SIG-M5 (cell line): ENCODE results near the gene ACLY.
"Not testable (repeated sequence)": the region's sequence is repeated elsewhere in the genome, so short reads cannot be mapped to it uniquely, and the experiment has no call there.

ENCODE experiments used
- DNase-seq: peaks from one replicate; lab custom pipeline; 2025; lab: John Stamatoyannopoulos, UW

The ACLY gene

DNA sequence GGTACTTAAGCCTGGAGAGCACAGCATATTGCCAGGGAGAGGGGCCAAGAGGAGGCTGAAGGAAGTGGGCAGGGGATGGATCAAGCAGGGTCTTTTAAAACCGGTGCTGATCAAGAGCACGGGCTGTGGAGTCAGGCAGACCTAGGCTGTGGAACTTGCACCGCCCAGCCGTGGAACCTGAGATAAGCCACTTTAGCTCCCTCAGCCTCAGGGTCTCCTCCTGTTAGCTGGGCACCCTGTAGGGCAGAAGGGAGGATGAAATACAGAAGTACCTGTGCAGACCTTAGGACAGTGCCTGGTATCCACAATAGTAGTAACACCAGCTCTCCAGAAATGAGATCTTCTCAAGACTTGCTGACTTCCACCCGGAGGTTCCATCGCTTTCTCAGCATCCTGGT, 20.9 kb upstream of the ACLY start:
- no peak for DNase-seq

DNA sequence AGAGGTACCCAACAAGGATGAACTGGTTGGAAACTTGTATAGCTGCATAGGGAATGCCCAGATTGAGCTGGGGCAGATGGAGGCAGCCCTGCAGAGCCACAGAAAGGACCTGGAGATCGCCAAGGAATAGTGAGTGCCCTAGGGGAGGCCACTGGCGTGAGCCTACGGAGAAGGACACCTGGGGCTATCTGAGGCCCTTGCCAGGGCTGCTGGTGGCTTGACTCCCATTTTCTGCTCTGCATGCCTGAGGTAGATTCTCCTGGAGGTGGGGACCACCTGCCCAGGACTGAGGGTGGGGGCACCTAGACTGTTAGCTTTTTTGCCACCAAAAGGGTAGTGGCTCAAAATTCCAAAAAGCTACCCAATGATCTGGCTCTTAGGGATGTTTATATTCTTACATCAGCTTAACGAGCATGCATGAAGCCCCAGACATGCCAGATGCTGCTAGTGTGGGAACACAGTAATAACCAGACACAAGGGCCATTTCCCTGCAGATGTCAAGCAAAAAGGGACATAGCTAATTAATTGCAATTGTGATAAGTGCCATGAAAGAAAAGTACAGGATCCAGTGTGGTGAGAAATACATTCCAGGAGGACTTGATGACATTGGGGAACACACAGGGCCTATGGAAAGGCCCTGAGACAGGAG, 20.4 kb upstream of the ACLY start:
- DNase-seq = no peak

DNA sequence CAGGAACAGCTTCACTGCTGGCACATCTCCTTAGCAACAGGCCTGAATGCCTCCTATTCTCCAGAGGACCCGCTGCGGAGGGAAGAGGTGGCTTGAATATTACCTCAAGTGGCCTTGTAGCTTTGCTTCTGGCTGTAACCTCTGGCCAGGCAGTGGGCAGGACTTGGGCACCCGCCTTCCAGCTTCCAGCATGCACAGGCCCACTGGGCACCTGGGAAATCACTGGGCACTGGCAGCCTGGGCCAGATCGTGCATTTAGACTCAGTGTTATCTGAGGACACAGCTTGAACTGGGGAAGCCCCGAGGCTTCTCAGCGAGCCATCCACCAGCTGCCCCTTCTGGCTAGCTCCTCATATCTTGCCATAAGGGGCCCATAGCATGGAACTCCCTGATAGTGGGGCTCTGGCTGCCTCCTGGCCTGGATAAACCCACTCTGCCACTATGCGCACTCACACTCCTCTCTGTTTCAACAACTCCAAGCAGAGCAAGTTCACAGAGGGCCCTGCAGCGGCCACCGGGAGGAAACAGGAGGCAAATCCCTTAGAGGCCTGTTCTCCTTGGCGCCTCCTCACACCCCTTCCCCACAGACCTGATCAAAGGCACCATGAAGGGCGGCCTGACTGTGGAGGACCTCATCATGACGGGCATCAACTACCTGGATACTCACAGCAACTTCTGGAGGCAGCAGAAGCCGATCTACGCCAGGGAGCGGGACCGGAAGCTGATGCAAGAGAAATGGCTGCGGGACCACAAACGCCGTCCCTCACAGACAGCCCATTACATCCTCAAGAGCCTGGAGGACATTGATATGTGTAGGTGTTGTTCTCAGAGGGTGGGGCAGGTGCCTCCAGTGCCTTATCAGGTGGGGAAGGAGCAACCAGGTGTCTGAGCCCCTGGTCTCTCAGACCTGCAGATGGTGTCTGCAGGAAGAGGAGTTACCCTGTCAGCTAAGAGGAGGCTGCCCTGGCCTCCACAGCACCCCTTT, 19.5 kb upstream of the ACLY start:
- DNase-seq = no peak

DNA sequence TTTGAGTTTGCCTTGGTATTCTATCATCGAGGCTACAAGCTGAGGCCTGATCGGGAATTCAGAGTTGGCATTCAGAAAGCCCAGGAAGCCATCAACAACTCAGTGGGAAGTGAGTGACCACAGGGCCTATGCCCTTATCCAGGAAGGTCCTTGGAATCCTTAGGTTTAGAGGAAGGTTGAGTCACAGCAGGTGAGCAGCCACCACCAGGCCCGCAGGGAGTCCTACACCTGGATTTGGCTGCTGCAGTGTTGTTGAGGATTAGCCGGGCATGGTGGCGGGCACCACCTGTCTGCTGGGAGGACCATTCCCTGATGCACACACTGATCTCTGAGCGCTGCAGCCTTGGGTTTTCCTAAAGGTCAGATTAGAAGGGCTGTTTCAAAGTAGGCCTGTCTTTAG, 16.9 kb upstream of the ACLY start:
- no peak for DNase-seq

DNA sequence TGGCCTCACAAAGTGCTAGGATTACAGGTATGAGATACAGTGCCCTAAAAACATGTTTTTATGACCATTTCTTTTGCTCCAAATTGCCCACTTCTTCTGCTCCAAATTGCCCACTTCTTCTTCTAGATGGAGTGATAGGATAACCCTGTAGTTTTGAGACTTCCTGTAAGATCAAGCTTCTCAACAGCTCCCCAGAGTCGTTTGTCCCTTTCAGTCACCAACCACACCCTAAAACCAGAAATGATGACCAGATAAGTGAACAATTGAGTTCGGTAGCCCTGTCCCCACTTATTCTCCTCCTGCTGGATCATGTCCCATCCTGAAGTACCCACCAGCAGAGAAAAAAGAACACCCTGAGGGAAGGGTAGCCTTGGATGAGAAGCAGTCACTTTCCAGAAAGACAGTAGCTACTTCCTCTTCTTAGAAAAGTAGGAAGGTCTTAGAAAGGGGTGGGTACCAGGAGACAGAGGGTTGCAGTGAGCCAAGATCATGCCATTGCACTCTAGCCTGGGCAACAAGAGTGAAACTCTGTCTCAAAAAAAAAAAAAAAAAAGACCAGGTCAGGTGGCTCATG, 14.2 kb upstream of the ACLY start:
- DNase-seq = peak; percentile 15

DNA sequence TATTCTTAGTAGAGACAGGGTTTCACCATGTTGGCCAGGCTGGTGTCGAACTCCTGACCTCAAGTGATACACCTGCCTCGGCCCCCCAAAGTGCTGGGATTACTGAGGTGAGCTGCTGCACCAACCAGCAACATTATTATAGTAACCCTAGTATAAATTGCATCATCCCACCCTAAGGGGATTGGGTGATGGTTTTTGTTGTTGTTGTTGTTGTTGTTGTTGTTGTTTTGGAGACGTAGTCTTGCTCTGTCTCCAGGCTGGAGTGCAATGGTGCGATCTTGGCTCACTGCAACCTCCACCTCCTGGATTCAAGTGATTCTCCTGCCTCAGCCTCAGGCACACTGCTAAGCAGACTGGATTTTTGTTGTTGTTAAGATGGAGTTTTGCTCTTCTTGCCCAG, 13.0 kb upstream of the ACLY start:
- DNase-seq = not testable (repeated sequence)

DNA sequence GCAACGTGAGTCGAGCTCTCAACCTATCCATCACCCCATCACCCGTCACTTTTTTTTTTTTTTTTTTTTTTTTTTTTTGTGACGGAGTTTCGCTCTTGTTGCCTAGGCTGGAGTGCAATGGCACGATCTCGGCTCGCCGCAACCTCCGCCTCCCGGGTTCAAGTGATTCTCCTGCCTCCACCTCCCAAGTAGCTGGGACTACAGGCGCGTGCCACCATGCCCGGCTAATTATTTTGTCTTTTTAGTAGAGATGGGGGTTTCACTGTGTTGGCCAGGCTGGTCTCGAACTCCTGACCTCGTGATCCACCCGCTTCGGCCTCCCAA, 12.0 kb upstream of the ACLY start:
- DNase-seq = not testable (repeated sequence)

DNA sequence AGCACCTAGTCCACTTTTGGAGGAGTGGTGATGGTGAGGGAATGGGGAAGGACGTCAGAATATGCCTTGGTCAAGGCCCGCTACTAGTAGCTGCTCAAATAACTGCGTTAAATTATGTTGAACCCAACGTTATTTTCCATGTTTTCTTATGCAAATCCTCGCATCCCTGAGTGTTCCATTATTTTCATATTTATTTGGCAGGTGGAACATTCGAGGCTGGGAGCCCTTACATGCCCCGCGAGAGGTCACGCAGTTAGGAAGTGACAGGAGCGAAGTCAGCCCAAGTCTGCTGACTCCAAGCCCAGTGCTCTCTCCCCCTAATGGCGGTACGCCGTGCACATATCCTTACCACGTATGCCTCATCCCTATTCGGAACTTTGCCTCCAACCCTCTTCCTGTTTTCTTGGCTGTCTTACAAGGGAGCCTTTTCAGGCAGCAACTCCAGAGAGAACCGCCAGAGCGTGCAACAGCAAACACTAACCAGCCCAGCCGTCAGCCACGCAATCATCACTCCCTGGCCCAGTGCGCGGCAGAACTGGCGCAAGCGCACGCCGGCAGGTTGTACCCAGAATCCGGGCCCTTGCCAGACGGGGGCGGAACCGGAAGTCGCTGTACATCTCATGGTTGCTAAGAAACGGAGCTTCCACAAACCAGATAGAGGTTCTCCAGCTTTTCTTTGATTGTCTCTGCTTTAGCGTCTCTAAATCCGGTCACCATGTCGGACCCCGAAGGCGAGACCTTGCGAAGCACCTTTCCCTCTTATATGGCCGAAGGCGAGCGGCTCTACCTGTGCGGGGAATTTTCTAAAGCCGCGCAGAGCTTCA, 11.5 kb upstream of the ACLY start, which contains the start of gene ODAD4:
Gene ODAD4, plus strand, starts transcription at position 609 of the 824 bp plus-strand sequence. Its CDS starts 107 bp downstream, at position 716.
- peak; percentile 98 for DNase-seq

DNA sequence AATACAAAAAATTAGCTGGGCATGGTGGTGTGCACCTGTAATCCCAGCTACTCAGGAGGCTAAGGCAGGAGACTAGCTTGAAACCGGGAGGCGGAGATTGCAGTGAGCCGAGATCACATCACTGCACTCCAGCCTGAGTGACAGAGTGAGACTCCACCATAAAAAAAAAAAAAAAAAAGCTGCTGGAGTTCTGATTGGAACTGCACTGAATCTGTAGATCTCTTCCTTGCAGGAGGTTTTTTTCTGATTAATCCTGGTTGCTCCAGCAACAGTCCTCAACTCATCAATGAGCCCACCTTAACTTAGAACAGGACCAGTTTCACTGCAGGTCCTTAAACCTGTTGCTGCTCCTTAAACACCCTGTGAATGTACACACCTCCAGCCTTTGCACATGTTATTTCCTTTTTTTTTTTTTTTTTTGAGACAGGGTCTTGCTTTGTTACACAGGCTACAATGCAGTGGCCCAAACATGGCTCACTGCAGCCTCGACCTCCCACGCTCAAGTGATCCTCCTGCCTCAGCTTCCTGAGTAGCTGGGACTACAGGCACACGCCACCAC, 10.0 kb upstream of the ACLY start:
- DNase-seq = no peak

DNA sequence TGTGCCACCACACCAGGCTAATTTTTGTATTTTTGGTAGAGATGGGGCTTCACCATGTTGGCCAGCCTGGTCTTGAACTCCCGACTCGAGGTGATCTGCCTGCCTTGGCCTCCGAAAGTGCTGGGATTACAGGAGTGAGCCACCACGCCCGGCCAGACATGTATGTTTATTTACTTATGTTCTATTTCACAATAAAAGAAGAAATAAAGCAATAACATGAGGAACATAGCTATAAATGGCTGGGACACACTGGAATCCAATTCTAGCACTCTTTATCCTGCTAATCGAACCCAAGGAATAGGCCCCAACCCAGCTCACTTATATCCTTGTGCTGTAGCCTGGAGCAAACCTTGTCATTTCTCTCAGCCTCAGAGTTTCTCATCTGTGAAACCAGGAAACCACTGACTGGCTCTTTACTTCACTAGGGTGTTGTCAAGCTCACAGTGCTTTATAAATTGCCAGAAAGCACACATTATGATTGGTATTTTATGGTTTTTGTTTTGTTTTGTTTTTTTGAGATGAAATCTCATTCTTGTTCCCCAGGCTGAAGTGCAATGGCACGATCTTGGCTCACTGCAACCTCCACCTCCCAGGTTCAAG, 7.3 kb upstream of the ACLY start:
- no peak for DNase-seq

DNA sequence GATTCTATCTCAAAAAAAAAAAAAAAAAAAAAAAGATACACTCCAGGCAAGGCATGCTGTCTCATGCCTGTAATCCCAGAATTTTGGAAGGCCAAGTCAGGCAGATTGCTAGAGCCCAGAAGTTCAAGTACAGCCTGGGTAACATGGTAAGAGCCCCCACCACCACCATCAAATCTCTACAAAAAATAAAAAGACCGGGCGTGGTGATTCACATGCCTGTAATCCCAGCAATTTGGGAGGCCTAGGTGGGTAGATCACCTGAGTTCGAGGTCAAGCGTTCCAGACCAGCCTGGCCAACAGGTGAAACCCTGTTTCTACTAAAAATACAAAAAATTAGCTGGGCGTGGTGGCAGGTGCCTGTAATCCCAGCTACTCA, 1.8 kb upstream of the ACLY start:
- no peak for DNase-seq

DNA sequence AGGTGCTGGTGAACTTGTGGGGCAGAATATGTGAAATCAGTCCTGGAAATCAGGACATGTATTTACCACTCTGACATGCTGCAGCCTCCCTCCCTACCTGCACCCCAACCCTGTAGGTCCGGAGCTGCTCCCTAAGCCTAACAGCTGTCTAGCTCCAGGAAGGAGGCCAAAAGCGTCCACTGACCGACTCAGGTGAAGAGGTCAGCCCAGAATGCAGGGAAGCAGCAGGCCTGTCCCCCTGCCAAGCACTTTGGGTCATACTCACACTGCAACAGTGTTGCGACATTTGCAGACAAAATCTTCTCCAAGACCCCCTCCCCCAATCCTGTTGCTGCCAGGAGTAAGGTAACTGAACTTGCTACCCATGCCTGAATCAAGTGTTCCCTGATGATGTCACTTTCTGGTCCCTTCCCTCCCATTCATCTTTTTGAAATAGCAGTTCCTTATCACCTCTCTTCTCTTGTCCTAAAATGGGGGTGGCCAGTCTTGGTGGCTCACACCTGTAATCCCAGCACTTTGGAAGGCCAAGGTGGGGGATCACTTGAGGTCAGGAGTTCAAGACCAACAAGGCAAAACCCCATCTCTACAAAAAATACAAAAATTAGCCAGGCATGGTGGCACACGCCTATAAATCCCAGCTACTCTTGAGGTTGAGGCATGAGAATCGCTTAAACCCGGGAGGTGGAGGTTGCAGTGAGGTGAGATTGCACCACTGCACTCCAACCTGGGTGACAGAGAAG, 1.3 kb upstream of the ACLY start:
- no peak for DNase-seq

DNA sequence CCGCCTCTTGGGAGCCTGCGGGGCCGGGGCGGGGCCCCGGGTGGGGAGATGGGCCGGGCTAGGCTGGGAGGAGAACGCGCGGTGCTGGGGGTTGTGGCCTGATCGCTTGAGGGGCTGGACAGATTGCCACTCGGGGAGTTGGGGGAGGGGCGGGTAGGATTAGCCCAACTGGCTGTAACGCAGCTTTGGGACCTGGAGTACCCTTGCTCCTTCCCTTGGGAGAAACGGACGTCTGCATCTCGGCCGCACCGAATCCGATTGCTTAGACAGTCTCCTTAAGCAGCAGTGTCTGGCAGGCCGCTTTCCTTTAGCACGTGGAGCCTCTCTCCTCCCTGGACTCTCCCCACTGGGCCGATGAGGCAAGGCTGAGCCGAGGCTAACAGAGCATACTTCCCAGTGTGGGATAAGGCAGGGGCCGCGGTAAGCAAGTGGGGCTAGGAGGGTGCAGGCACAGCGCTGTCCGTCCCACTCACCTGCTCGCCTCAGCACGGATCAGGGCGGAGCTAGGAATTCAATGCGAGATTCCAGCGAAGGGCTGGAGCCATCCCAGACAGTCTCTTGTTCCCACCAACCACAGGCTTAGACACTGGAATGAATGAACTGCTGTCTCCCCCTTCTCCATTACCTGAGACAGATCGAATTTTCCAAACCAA, 540 bp upstream of the ACLY start:
- DNase-seq = no peak

DNA sequence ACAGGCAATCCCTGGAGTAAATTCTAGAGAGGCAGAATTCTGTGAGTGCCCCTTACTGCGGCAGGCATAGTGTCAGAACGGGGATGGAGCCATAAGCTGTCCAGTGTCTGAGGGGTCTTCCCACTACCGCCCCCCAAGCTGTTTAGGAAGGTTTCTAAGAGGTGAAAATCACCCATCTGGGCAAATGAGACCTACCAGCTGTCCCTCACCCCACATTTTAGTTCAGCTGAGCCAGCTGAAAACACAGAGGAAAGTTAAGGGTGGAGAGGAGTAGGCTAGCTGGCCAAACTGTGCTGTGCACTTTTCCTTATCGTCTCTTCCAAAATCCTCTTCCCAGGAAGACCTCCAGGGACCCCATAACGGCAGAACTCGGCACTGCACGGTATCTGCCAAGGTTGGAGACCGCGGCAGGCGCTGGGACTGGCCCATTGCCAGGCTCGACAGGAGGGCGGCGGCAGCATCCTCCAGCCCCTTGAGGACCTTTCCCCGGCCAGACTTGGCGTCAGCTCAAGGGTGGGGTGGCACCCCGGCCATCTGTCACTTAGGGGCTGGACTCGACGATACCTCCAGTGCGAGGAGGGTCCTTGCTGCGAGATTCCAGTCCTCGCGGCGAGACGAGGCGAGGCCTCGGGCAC, 955 bp downstream of the ACLY start:
- DNase-seq = no peak

DNA sequence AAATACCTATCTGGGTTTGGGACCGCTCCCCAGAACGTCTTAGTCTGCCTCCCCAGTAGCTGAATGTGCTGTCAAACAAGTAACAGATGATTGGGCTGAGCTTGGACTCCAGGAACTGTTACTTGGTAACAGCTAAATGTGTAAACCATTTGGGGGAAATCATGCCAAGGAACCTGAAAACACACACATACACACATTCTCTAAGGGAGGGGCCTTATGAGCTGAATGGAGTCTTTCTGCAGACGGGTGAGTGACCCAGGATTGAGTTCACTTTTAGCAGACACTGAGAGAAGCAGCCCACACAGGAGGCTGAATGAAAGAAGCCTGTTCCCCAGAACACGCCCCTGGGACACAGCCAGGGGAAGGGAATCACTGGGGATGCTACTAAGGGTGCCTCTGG, 1.6 kb downstream of the ACLY start:
- DNase-seq = no peak

DNA sequence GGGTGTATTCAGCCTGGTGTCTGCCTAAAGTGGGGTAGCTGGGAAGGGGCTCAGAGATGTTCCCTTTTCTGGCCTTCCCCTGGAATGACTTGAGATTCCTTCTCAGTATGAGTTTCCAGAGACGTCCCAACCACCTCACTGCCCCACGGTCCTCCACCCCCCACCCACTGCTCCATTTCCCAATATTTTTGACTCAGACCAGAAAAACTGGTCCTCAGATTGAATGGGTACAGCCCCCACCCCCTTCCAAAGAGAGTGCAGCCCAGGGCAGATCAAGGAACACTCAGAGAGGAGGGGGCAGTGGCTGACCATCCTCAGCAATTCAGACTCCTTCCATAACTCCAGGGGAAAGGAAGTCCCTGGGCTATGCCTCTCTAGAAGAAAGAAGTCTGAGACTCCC, 3.2 kb downstream of the ACLY start:
- DNase-seq = no peak

DNA sequence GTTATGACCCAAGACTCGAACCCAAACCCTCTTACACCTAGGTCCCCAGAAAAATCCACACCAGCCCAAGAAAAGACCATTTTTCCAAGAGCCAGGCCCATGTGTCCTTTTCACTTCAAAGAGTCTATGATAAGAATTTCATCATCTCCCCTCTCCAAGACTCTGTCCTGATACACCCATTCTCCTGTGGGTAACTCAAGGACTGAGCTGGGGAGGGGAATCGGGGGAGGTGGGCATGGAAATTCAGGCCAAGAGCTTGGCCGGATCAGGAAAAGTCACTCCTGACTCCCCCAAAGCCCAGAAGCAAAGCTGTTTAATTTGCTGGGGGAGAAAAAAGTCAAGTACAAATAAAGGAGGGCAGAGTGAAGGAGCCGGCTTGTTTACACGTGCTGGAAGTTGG, 3.7 kb downstream of the ACLY start:
- DNase-seq = no peak

DNA sequence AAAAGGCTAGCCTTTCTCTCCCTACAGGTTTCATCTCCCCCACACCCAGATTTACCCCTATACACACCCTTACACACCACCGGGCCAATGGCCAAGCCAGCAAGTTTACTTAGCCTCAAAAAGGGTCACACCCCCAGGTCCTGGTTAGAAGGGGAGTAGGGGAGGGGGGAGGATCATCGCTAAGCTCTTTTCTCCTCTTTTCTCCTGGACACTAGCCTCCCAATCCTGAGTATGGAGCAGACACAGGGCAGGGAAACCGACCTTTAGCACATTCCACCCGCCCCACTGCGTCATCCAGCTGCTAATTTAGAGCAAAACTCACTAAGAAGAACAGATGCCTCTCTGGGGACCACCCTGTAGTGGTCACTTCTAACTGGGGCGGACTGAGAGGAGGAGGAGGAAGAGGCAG, 4.4 kb downstream of the ACLY start:
- DNase-seq = no peak

DNA sequence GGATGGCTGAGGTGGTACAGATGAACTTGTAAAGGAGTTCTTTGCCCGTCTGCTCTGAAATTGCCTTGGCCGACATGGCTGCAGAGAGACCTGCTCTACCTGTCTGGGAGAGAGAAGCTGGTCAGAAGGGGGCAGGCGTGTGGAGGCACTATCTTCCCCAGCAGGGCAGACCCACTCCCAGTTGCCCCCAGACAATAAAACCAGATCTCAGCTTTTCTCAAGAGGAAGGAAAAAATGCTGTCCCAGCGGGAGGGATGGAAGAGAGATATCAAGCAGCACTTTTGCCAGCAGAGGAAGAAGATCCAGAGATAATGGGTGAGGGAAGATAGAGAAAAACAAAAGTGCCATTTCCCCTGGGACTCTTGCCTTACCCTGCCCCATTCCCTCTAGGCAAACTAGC, 5.0 kb downstream of the ACLY start:
- DNase-seq = no peak

DNA sequence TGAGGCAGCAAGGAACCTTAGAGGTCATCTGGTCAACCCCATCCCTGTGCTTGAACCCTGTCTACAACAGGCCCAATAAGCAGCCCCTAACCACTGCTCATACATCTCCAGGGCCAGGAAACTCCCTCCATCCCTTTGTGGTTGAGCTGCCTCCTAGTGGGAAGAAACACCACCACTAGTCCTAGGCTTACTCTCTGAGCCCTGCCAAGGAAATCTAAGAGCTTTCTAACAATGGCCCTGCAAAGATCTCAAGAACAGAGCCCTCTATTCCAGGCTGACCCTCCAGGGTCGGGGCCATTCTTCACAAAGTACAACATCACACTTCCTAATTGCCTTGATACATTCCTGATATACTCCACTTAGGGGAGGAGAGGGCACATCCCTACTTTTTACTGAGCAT, 5.8 kb downstream of the ACLY start:
- DNase-seq = no peak
